ENCODE results near the gene R3HCC1L.

DNA sequence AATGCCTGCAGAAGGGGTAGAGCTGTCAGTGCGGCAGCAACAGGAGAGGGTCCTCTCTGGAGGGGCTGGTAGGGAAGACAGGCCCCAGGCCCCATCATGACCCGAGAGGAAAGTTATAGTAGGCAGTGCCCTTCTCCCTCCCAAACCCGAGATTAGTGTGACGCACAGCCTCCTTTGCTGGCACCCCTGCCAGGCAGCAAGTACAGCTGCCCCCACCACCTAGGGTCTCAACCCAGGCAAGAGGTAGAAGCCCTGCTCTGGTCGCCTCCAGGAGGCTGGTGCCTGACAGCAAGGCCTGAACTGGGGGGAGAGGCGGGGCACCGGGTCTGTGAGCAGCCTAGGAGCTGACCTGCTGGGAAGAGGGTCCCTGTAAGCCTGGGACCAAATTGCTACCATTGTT, 118.0 kb downstream of the R3HCC1L start:
- TF ChIP-seq, protein P1, sequence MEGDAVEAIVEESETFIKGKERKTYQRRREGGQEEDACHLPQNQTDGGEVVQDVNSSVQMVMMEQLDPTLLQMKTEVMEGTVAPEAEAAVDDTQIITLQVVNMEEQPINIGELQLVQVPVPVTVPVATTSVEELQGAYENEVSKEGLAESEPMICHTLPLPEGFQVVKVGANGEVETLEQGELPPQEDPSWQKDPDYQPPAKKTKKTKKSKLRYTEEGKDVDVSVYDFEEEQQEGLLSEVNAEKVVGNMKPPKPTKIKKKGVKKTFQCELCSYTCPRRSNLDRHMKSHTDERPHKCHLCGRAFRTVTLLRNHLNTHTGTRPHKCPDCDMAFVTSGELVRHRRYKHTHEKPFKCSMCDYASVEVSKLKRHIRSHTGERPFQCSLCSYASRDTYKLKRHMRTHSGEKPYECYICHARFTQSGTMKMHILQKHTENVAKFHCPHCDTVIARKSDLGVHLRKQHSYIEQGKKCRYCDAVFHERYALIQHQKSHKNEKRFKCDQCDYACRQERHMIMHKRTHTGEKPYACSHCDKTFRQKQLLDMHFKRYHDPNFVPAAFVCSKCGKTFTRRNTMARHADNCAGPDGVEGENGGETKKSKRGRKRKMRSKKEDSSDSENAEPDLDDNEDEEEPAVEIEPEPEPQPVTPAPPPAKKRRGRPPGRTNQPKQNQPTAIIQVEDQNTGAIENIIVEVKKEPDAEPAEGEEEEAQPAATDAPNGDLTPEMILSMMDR (IDR thresholded peaks at IDR 0.05), result no peak
- TF ChIP-seq EZH2 (IDR thresholded peaks at IDR 0.05; ENCODE audit: borderline replicate concordance, insufficient read depth, low read depth, low read length, poor library complexity, severe bottlenecking), result no peak
